ENCODE data around the gene SNX20.

Gene SNX20

DNA sequence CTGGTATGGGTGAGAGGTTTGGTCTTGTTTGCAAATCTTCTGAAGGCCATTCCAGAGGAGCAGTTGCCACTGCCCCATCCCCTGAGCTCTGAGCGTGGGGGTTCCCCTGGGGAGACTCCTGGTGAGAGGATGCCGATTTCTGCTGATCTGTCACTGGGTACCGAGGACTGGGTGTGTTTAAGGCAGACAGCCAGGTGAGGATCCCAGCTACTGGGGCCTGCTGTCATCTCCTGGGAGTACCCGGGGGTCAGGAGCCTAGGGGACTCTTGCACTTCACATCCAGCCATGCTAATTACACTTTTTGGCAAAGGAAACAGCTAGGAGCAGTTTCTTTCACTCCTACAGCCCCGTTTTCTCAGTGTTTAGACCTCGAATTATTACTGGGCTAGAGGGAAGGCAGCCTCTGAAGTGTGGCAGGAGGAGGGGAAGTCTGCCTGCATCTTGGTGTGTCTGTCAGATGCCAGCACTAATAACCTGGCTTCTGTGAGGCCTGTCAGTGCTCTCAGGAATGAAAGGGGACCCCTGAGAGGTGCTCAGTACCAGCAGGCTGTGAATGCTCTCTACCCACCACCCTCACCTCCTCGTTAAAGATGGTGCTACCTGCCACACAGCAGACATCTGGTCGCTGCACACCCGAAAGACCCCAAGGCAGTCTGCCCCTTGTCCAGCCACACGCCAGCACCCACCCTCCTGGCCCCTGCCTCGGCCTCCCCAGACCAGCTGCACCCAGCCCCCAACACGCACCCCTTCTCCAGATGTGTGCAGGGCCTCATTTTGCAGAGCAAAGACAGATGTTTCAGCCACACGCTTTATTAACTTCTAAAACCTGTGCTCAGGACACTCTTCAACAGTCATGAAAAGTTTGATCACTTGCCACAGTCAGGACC, 43.2 kb downstream of the SNX20 start:
- TF ChIP-seq REST (IDR thresholded peaks at IDR 0.05; ENCODE audit: insufficient read depth in 1 of 2, low read depth in 2 of 2, low read length in 2 of 2) (no peak), FOXP2 (optimal IDR thresholded peaks at IDR 0.05; ENCODE audit: borderline replicate concordance, extremely low read depth, extremely low read length, insufficient read depth) (no peak), TAF1 (IDR thresholded peaks at IDR 0.05; ENCODE audit: borderline replicate concordance, insufficient read depth, low read length) (no peak), POLR2AphosphoS5 (IDR thresholded peaks at IDR 0.05; ENCODE audit: low read depth, low read length) (no peak), SIN3A (IDR thresholded peaks at IDR 0.05; ENCODE audit: borderline replicate concordance, insufficient read depth, low read length) (no peak)

GRCh38 chr16:50636753-50637374, 44.2 kb downstream of the SNX20 start:
- TF ChIP-seq POLR2AphosphoS5 (IDR thresholded peaks at IDR 0.05; ENCODE audit: low read depth, low read length), result no peak

DNA sequence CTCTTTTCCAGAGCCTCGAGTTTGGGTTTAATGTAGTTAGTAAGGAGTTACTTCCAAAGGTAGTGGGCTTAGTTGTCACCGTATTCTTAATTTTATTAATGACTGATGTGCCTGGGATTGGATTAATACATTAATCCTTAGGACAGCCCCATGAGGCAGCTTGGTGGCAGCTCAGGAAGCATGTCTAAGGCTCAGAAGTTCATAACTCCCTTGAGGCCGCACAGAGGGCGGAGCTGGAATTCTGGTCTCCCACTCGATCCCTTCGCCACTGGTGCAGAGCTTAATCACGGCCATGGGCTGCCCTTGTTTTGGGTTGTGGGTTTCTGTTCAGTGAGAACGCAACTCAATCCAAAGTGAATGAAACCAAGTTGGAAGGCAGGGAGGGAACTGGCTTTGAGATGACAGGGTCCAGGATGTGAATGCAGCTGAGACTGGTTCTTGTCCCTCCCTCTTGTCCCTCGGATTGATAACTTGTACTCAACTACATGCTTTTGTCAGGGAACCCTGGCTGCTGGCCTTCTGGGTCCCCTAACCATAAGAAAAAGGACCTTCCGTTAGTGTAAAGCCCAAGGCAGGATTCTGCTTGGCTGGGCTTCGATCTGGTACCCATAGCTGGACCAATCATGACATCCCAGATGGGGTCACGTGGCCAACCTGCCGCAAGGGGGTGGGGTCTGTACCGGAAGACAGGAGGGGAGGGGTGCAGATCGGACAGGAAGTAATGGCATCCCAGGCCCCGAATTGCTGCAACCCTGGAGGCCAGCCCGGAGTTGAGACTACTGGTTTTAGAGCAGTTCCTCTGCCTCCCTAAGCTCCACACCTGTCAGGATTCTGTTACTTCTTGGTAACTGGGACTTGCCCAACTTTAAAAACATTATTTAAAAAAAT, 45.4 kb downstream of the SNX20 start:
- TF ChIP-seq TAF1 (IDR thresholded peaks at IDR 0.05; ENCODE audit: borderline replicate concordance, insufficient read depth, low read length), result no peak
- TF ChIP-seq FOXP2 (optimal IDR thresholded peaks at IDR 0.05; ENCODE audit: borderline replicate concordance, extremely low read depth, extremely low read length, insufficient read depth), result no peak
- no peak for TF ChIP-seq REST (IDR thresholded peaks at IDR 0.05; ENCODE audit: insufficient read depth in 1 of 2, low read depth in 2 of 2, low read length in 2 of 2)
- TF ChIP-seq POLR2AphosphoS5 (IDR thresholded peaks at IDR 0.05; ENCODE audit: low read depth, low read length), result no peak
- no peak for TF ChIP-seq SIN3A (IDR thresholded peaks at IDR 0.05; ENCODE audit: borderline replicate concordance, insufficient read depth, low read length)

DNA sequence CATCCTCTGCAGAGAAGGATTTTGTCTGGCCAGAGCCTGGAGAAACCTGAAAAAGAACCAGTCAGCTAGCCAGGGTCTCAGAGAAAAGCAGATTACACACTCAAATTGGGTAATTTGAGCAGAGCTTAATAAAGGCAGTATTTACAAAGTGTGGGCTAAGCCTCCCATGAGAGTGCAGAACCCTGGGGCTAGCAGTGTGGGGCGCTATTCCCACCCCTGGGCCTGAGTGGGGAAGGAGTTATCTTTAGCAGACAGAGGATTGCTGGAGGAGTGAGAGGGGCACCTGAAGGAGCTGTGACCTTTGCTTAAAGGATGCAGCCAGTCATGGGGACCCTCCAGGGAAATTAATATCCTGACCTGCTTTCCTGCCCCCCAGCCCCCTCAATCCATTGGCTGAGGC, 46.2 kb downstream of the SNX20 start:
- TF ChIP-seq REST (IDR thresholded peaks at IDR 0.05; ENCODE audit: insufficient read depth in 1 of 2, low read depth in 2 of 2, low read length in 2 of 2) (no peak), POLR2AphosphoS5 (IDR thresholded peaks at IDR 0.05; ENCODE audit: low read depth, low read length) (no peak), FOXP2 (optimal IDR thresholded peaks at IDR 0.05; ENCODE audit: borderline replicate concordance, extremely low read depth, extremely low read length, insufficient read depth) (no peak), TAF1 (IDR thresholded peaks at IDR 0.05; ENCODE audit: borderline replicate concordance, insufficient read depth, low read length) (no peak), SIN3A (IDR thresholded peaks at IDR 0.05; ENCODE audit: borderline replicate concordance, insufficient read depth, low read length) (no peak)

- TF ChIP-seq TAF1 (IDR thresholded peaks at IDR 0.05; ENCODE audit: borderline replicate concordance, insufficient read depth, low read length) (no peak), REST (IDR thresholded peaks at IDR 0.05; ENCODE audit: insufficient read depth in 1 of 2, low read depth in 2 of 2, low read length in 2 of 2) (no peak), SIN3A (IDR thresholded peaks at IDR 0.05; ENCODE audit: borderline replicate concordance, insufficient read depth, low read length) (no peak), FOXP2 (optimal IDR thresholded peaks at IDR 0.05; ENCODE audit: borderline replicate concordance, extremely low read depth, extremely low read length, insufficient read depth) (no peak), POLR2AphosphoS5 (IDR thresholded peaks at IDR 0.05; ENCODE audit: low read depth, low read length) (no peak)
Observed at GRCh38 chr16:50634090-50634489, 47.0 kb downstream of the SNX20 start.

Measured in PFSK-1 (cell line).